ENCODE data around the gene CCDC171. TPM values are rescaled to one million over a fixed set of nuclear protein-coding genes. Genes with fewer than 3 reads are reported as not detected.

CCDC171 gene
- total and polyA plus RNA-seq, 3 donors from 2014 or later = 13.2 to 30.2 (median 21.4) TPM

- no peaks in the 10 kb centered on the region for H3K4me1 ChIP-seq
- H3K36me3 ChIP-seq (ENCODE audit: low read depth, missing control alignments) = no peaks in the 10 kb centered on the region
- H3K4me3 ChIP-seq = no peak overlapping the region
- TF ChIP-seq POLR2A (IDR thresholded peaks at IDR 0.05) (no peak), CTCF (IDR thresholded peaks at IDR 0.05) (no peak)
- 58 to 59% methylated on average over 2 of the region's 2 CpGs for WGBS, 2 donors
- no peaks in the 10 kb centered on the region for H3K9me3 ChIP-seq
- H3K27ac ChIP-seq = no peak overlapping the region
- no peak for DNase-seq
- intact Hi-C loops (cut with DNase I; ENCODE audit: low total_unique reads) = no loop called here
- H3K27me3 ChIP-seq = no peaks in the 10 kb centered on the region
Measured at GRCh38 chr9:15927161-15927560, 374.3 kb downstream of the CCDC171 start.

GRCh38 chr9:15935661-15936305, 382.9 kb downstream of the CCDC171 start:
- TF ChIP-seq CTCF (IDR thresholded peaks at IDR 0.05) (no peak), POLR2A (IDR thresholded peaks at IDR 0.05) (no peak)
- no peak overlapping the region for H3K4me3 ChIP-seq
- DNase-seq = no peak
- no peaks in the 10 kb centered on the region for H3K9me3 ChIP-seq
- no peaks in the 10 kb centered on the region for H3K27me3 ChIP-seq
- H3K4me1 ChIP-seq = peaks cover 3% of the 10 kb centered on the region
- no peaks in the 10 kb centered on the region for H3K36me3 ChIP-seq (ENCODE audit: low read depth, missing control alignments)
- WGBS, 2 donors = 34 to 36% methylated on average over 2 of the region's 2 CpGs
- H3K27ac ChIP-seq = no peak overlapping the region
- intact Hi-C loops (cut with DNase I; ENCODE audit: low total_unique reads) = no loop called here

- no peak for DNase-seq
- intact Hi-C loops (cut with DNase I; ENCODE audit: low total_unique reads) = no loop called here
- Histone ChIP-seq H3K27me3 (no peaks in the 10 kb centered on the region), H3K4me1 (peaks cover 3% of the 10 kb centered on the region), H3K9me3 (no peaks in the 10 kb centered on the region), H3K4me3 (no peak overlapping the region), H3K27ac (no peak overlapping the region), H3K36me3 (ENCODE audit: low read depth, missing control alignments) (no peaks in the 10 kb centered on the region)
- 35 to 41% methylated on average over 5 of the region's 5 CpGs for WGBS, 2 donors
- TF ChIP-seq CTCF (IDR thresholded peaks at IDR 0.05) = no peak
- TF ChIP-seq POLR2A (IDR thresholded peaks at IDR 0.05) = no peak
Measured at GRCh38 chr9:15936306-15936921, 383.6 kb downstream of the CCDC171 start.

GRCh38 chr9:15942831-15943424, 390.1 kb downstream of the CCDC171 start:
- Histone ChIP-seq H3K4me3 (no peak overlapping the region), H3K27me3 (no peaks in the 10 kb centered on the region), H3K27ac (no peak overlapping the region), H3K36me3 (ENCODE audit: low read depth, missing control alignments) (no peaks in the 10 kb centered on the region), H3K4me1 (no peaks in the 10 kb centered on the region), H3K9me3 (no peaks in the 10 kb centered on the region)
- TF ChIP-seq CTCF (IDR thresholded peaks at IDR 0.05) (no peak), POLR2A (IDR thresholded peaks at IDR 0.05) (no peak)
- 80 to 82% methylated on average over 3 of the region's 3 CpGs for WGBS, 2 donors
- no peak for DNase-seq
- intact Hi-C loops (cut with DNase I; ENCODE audit: low total_unique reads) = no loop called here
